ENCODE results near the gene BTG3. TPM values are rescaled to one million over a fixed set of nuclear protein-coding genes. Genes with fewer than 3 reads are reported as not detected.
A peak's percentile ranks its signal among the peaks of the same experiment; 100 is the strongest.

The BTG3 gene
- total RNA-seq, 4 donors from 2014 or later, result 9.9 to 16.5 (median 14.9) TPM

- Histone ChIP-seq H3K4me3 (no peak overlapping the region), H3K27me3 (no peaks in the 10 kb centered on the region), H3K27ac (no peak overlapping the region), H3K9me3 (no peaks in the 10 kb centered on the region), H3K36me3 (no peaks in the 10 kb centered on the region), H3K4me1 (no peaks in the 10 kb centered on the region)
- DNase-seq, result no peak
- TF ChIP-seq POLR2A (IDR thresholded peaks at IDR 0.05), result no peak
- TF ChIP-seq, protein P1, sequence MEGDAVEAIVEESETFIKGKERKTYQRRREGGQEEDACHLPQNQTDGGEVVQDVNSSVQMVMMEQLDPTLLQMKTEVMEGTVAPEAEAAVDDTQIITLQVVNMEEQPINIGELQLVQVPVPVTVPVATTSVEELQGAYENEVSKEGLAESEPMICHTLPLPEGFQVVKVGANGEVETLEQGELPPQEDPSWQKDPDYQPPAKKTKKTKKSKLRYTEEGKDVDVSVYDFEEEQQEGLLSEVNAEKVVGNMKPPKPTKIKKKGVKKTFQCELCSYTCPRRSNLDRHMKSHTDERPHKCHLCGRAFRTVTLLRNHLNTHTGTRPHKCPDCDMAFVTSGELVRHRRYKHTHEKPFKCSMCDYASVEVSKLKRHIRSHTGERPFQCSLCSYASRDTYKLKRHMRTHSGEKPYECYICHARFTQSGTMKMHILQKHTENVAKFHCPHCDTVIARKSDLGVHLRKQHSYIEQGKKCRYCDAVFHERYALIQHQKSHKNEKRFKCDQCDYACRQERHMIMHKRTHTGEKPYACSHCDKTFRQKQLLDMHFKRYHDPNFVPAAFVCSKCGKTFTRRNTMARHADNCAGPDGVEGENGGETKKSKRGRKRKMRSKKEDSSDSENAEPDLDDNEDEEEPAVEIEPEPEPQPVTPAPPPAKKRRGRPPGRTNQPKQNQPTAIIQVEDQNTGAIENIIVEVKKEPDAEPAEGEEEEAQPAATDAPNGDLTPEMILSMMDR (IDR thresholded peaks at IDR 0.05), result peak; percentile 25 to 71 (median 60)
Observed at GRCh38 chr21:17585875-17586450, 26.7 kb downstream of the BTG3 start.

DNA sequence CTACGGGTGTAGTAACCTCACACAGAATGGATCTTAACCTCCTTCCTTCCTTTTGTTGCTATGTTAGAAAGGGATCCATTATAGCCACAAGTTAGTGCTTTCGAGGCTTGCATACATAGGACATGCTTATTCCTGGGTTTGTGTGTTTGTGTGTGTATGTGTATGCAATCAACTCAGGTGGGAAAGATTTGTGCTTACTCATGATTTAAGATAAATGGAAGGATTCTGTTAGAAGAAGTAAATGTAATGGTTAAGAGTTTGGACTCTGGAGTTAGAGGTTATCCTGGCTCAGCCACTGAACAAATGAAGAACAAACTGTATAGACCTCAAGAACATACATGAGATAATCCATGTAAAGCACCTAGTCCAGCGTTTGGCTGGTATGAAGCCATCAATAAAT lies 28.8 kb downstream of the BTG3 start:
- Histone ChIP-seq H3K36me3 (no peaks in the 10 kb centered on the region), H3K4me1 (no peaks in the 10 kb centered on the region), H3K27ac (no peak overlapping the region), H3K4me3 (no peak overlapping the region), H3K27me3 (no peaks in the 10 kb centered on the region), H3K9me3 (no peaks in the 10 kb centered on the region)
- TF ChIP-seq, protein P1 (IDR thresholded peaks at IDR 0.05), result no peak
- no peak for TF ChIP-seq POLR2A (IDR thresholded peaks at IDR 0.05)
- no peak for DNase-seq

- no peaks in the 10 kb centered on the region for H3K4me1 ChIP-seq
- no peaks in the 10 kb centered on the region for H3K36me3 ChIP-seq
- H3K27ac ChIP-seq, result no peak overlapping the region
- no peaks in the 10 kb centered on the region for H3K9me3 ChIP-seq
- H3K27me3 ChIP-seq, result no peaks in the 10 kb centered on the region
- no peak for TF ChIP-seq POLR2A (IDR thresholded peaks at IDR 0.05)
- TF ChIP-seq, protein P1 (IDR thresholded peaks at IDR 0.05), result no peak
- DNase-seq, result no peak
- H3K4me3 ChIP-seq, result no peak overlapping the region
Observed at GRCh38 chr21:17580319-17580718, 32.4 kb downstream of the BTG3 start.

DNA sequence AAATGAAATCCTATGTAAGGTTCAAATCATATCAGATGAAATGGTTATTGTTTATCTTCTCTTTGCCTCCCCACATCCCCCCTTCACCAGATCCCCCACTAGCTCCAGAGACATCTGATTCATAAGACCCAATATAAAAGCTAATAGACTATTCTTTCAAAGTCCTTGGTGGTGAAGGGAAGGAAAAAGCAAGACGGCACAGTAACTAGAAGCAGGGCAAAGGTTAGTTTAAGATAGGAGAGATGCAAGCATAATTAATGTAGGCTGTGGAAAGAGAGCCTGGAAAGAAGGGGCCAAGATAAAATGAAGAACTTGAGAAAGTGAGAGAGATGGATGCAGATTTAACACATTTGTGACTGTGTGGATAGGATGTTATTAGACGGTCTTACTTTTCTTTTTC lies 33.8 kb downstream of the BTG3 start:
- DNase-seq, result no peak
- no peaks in the 10 kb centered on the region for H3K4me1 ChIP-seq
- TF ChIP-seq, protein P1 (IDR thresholded peaks at IDR 0.05), result no peak
- no peak for TF ChIP-seq POLR2A (IDR thresholded peaks at IDR 0.05)
- no peaks in the 10 kb centered on the region for H3K36me3 ChIP-seq
- H3K27me3 ChIP-seq, result no peaks in the 10 kb centered on the region
- no peak overlapping the region for H3K4me3 ChIP-seq
- H3K9me3 ChIP-seq, result no peaks in the 10 kb centered on the region
- H3K27ac ChIP-seq, result no peak overlapping the region

GRCh38 chr21:17578162-17578561 lies 34.5 kb downstream of the BTG3 start:
- TF ChIP-seq, protein P1 (IDR thresholded peaks at IDR 0.05), result no peak
- no peak for TF ChIP-seq POLR2A (IDR thresholded peaks at IDR 0.05)
- no peak overlapping the region for H3K4me3 ChIP-seq
- H3K27ac ChIP-seq, result no peak overlapping the region
- no peak for DNase-seq
- no peaks in the 10 kb centered on the region for H3K36me3 ChIP-seq
- H3K9me3 ChIP-seq, result no peaks in the 10 kb centered on the region
- H3K4me1 ChIP-seq, result no peaks in the 10 kb centered on the region
- no peaks in the 10 kb centered on the region for H3K27me3 ChIP-seq

DNA sequence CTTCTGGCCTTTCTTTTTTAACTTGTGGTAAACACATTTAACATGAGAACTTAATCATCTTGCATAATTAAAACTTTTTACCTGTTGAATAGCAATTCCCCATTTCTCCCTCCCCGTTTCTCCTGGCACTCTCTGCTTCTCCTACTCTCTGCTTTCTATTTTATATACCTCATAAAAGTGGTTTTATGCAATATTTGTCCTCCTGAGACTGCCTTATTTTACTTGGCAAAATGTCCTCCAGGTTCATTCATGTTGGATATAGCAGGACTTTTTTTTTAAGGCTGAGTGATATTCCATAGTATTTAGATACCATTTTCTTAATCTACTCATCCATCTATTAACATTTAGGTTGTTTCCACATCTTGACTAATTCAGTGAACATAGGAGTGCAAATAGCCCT lies 35.0 kb downstream of the BTG3 start:
- Histone ChIP-seq H3K4me3 (no peak overlapping the region), H3K9me3 (no peaks in the 10 kb centered on the region), H3K27me3 (no peaks in the 10 kb centered on the region), H3K36me3 (no peaks in the 10 kb centered on the region), H3K27ac (no peak overlapping the region), H3K4me1 (no peaks in the 10 kb centered on the region)
- no peak for DNase-seq
- no peak for TF ChIP-seq POLR2A (IDR thresholded peaks at IDR 0.05)
- TF ChIP-seq, protein P1 (IDR thresholded peaks at IDR 0.05), result no peak

All from Peyer's patch (tissue), 4 donors.